Cardiac fibroblast (primary cell): ENCODE results near the gene LRPAP1.
"Not testable (repeated sequence)": the region's sequence is repeated elsewhere in the genome, so short reads cannot be mapped to it uniquely, and the experiment has no call there.

ENCODE experiments used
- DNase-seq, 2 donors: peaks; one replicate each; pipeline versions ENCODE4 v3.0.0 to v3.0.0-alpha.2; 2010; ENCODE audit warnings: low read depth in 2 of 2
- H3K4me3 ChIP-seq, 2 donors: replicated peaks in 1 of 2; 1 replicate in 1 of 2; 2 replicates in 1 of 2; pipeline ENCODE4 v1.5.1; 2011; ENCODE audit warnings: low read depth in 2 of 2, low read length in 2 of 2, mild to moderate bottlenecking in 2 of 2, moderate library complexity in 1 of 2

LRPAP1 gene

DNA sequence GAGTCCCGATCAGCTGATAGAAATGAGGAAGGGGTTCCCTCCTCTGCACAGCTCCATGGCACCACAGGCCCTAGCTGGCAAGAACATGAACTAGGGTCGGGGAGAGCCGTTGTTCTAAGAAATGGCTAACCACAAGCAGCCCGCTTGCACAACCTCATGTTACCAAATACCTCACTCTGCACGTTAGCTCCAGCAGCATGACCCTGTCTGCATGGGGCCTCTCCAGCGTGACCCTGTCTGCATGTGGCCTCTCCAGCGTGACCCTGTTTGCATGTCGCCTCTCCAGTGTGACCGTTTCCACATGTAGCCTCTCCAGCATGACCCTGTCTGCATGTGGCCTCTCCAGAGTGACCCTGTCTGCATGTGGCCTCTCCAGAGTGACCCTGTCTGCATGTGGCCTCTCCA lies 24.9 kb upstream of the LRPAP1 start:
- peak; percentile 5 to 10 for DNase-seq

DNA sequence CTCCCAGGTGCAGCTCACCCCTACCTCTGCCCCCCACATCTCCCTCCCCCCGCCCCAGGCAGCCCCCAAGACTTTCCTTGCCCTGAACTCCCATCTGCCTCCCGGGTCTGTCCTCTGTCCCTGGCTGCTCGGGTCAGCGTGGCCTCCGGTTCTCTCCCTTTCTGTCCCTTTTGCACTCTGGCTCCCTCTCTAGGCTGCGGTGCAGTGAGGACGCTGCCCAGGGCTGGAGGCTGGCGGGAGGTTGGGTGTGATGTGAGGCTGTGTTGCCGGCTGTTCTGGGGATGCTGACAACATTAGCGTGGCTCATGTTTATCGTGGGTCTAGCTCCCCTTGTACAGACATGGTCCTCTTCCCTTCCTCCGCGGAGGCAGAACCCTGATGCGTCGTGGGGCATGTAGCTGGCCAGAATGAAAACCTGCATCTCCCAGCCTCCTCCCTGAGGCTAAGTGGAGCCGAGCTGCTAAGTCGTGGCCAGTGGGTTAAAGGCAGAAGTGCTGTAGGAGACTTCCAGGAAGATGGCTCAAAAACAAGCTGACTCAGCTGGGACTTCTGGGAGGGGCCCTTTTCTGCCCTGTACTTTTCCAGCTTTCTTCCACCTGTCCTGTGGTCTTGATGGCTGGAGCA lies 24.1 kb upstream of the LRPAP1 start:
- DNase-seq, H3K4me3 ChIP-seq: not testable (repeated sequence)

More for the DNA sequence above, 24.9 kb upstream of the LRPAP1 start:
- not testable (repeated sequence) for H3K4me3 ChIP-seq

DNA sequence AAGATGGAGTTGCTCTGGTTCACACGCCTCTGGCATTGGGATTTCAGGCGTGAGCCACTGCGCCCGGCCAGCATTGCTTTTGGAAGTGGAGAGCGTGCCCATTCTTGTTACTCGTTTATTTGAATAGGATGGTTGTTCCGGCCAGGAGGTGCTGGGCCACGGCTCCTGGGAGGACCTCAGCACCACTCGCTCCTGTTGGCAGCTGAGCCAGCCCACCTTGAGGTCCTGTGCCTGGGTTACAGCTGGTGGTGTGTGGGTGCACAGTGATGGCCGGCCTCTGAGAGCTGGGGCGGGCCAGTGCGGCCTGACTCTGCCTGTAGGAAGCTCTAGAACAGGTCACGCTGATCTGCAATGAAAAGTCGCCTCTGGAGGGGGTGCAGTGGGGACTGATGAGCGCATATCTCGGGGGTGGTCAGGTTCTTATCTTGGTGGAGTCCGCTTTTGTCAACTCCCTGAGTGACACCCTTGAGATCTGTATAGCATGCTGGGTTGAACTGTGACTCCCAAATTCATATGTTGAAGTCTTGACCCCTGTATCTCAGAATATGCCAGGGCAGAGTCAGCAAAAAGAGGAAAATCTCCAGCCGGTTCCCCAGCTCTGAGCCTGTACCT lies 23.3 kb upstream of the LRPAP1 start:
- DNase-seq, H3K4me3 ChIP-seq: not testable (repeated sequence)

DNA sequence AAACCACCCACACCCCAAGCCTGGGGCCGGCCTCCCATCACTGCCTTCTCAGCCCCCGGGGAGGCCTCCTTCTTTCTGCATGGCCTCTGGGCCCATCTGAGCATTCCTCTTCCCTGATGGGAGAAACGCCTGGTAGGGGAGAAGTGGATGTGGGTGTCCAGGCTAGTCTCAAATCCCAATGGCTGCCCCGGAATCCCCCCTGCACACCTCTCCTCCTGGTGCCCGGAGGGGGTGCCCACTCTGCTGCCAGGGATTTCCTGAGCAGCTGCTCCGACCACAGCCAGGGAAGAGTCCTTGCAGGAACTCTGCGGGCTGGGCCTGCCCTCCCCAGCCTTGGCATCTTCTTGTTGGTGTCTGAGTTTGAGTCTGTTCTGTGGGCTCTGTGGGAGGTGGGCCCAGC lies 19.1 kb upstream of the LRPAP1 start:
- DNase-seq, H3K4me3 ChIP-seq: not testable (repeated sequence)

DNA sequence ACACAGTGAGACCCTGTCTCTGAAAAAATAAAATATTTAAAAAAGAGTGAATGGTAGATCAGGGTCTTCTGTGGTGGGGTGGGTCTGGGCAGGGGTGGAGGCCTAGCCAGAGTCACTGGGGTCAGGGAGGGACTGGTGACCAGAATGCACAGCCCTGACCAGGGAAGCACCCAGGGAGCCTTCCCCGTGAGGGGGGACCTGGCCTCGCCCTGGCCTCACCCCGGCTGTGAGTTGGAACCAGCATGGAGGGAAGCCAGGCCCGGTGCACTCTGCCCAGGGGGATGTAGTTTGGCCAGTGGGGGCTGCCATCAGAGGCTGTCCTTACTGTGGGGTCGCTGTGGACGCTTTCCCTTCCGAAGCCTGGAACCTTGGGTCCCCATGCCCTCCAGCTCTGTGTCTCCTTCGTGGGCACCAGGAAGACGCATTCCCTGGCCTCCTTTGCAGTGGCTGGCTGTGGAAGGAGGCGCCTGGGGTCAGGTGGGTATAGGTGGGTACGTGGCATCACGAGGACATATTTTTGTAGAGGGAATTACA lies 18.6 kb upstream of the LRPAP1 start:
- not testable (repeated sequence) for H3K4me3 ChIP-seq, DNase-seq

DNA sequence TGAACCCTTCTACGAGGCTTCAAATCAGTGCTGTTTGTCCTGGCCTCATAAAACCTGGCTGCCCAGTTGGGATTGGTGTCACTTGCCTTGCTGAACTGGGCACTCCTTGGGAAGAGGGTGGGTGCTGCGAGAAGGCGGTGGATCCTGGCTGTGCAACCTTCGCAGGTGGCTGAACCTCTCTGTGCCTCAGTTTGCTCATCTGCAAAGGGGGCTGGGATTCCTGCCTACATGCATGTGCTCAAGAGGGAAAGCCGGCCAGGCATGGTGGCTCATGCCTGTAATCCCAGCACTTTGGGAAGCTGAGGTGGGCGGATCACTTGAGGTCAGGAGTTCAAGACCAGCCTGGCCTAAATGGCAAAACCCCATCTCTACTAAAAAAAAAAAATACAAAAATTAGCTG lies 17.8 kb upstream of the LRPAP1 start:
- H3K4me3 ChIP-seq, DNase-seq: not testable (repeated sequence)

DNA sequence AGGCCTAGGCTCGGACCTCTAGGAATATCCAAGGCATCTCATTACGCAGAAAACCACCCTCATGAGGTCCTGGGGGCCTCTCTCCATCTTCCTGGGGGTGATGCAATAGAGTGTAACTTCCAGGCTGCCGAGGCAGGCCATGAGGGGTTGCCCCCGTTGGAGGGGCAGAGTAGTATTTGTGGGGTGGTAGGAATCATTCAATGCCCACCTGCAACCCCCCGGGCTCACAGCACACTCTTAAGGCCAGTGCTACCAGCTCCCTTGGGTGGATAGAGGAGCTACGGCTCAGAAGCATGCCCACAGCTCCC lies 17.4 kb upstream of the LRPAP1 start:
- not testable (repeated sequence) for H3K4me3 ChIP-seq, DNase-seq

DNA sequence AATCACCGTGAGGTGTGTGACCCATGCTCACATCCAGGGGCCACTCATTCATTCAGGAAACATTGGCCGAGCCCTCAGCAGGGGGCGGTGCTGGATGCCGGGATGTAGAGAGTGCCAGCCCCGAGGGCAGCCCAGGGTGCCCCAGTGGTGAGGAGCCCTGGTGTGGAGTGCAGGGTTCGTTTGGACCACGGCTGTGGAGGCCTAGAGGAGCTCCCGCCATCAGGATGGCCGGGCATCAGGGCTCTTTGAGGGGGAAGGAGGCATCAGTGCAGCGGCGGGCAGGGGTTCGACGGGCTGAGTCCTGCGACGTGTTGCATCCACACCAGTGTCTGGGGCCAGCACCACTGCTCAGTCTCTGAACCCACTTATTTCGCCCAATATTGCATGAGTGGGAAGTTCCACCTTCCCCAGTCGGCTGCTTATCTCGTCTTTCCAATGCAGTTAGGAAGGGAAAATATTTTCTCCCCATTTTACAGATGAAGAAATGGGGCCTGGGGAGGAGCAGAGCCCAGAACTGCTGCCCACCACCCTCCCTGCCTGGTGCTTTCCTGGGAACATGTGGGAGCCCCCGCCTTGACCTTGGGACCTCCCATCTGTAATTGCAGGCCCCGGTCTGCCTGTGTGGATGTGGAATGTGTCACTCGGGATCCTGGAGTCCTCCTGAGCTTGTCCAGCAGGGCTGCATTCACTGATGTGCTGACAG lies 16.9 kb upstream of the LRPAP1 start:
- not testable (repeated sequence) for DNase-seq, H3K4me3 ChIP-seq

DNA sequence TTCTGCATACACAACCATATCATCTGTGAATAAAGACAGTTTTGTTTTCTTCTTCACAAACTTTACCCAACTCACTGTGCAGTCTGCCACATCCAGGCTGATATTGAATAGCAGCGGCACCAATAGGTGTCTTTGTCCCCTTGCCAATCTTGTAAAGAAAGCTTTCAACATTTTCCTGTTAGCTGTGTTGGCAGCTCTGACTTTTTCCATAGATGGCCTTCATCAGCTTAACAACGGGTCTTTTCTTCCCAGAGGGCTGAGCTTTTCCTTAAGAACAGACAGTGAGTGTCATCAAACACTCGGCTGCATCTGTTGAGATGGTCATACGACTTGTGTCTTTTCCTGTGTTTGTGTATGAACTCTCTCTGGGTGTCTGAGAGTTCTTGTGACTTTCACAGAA lies 14.5 kb upstream of the LRPAP1 start:
- DNase-seq, H3K4me3 ChIP-seq: not testable (repeated sequence)

DNA sequence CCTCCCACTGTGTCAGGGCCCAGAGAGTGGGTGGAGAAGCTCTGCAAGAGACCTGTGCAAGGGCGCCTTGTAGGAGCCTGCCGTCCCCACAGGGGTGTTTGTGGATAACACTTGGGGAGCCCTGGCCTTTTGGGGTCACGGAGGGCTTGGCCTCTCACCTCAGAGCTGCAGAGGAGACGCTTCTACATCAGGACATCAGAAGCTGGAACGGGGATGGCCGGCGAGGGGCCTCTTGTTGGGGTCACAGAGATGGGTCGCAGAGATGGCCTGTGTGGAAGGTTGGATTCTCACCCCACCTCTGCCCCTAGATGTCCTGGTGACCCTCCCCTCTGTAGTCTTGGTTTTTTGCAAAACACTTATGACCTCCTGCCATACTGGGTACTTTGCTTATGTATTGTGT lies 13.1 kb upstream of the LRPAP1 start:
- not testable (repeated sequence) for DNase-seq, H3K4me3 ChIP-seq

DNA sequence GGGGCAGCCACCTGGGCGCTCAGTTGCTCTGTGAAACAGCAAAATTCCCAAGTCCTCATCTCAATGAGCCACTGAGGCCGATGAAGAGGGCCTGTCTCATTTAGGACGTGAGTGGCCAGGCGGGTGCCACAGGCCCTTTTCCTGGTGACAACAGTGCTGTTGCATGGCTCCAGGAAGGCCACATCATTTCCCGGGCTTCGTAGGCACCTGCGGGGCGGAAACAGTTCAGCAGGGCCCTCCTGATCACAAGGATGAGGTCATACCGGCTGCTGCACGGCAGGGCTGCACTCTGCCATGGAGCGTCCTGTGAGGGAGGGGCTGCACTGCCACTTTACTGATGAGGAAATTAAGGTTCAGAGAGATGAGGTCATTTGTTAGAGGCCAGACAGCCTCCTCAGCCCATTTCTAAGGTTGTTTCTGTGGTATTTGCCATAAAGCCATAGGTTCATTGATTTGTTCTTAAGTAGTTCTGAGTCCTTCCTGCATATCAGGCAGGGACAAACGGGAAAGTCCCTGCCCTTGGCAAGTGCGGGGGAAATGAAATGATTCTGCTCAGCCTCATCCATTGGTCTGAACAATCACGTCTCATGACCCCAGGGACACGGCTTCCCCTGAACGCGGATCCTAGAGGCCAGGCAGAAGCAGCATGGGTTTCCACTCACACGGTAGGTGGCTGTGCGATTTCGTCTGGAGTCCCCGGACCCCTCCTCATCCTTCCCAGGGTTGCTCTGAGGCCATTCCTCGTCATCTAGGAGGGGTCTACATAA lies 12.2 kb upstream of the LRPAP1 start:
- DNase-seq, H3K4me3 ChIP-seq: not testable (repeated sequence)

DNA sequence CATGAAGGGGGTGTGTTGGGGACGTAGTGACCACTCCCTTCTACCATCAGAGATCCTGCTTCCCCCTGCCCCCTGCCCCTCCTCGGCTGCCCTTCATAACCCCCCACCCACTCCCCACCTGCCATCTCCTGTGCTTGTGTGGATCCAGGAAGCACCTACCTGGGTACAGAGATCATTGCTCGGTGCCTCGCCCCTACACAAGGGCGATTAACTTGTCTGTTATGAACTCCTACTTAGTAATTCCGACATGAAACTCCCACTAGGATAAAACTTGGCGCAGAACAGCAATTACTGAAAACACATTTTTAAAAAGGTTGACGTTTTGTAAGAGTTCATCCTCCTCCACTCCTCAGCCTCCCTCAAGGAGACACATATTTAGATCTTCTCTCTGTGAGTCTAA lies 11.2 kb upstream of the LRPAP1 start:
- not testable (repeated sequence) for DNase-seq, H3K4me3 ChIP-seq

DNA sequence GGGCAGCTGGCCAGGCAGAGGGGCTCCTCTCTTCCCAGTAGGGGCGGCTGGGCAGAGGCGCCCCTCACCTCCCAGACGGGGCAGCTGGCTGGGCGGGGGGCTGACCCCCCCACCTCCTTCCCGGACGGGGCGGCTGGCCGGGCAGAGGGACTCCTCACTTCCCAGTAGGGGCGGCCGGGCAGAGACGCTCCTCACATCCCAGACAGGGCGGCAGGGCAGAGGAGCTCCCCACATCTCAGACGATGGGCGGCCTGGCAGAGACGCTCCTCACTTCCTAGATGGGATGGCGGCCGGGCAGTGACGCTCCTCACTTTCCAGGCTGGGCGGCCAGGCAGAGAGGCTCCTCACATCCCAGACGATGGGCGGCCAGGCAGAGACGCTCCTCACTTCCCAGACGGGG lies 6.7 kb upstream of the LRPAP1 start:
- not testable (repeated sequence) for H3K4me3 ChIP-seq, DNase-seq

DNA sequence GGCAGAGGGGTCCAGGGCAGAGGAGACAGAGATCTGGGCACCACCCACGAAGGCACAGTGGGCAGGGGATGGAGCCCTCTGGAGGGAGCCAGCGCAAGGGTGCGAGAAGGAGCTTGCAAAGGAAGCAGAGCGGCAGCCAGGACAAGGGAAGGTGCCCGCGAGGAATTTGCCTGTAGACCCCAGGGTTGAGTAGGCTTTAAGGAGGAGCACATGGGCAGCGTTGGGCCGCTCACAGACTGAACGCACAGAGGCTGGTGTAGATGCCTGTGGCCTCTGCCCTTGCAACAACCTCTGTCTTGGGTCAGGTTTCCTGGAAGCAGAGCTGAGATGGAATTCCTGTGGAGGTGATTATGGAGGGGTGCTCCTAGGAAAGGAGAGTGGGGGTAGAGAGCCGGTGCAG lies 3.6 kb upstream of the LRPAP1 start:
- not testable (repeated sequence) for DNase-seq

More for the DNA sequence above, 3.6 kb upstream of the LRPAP1 start:
- not testable (repeated sequence) for H3K4me3 ChIP-seq
